Astrocyte (in vitro differentiated cells and primary cell): ENCODE data around the gene CFAP99.

Experiments used
- CTCF ChIP-seq: IDR thresholded peaks from 2 replicates; pipeline ENCODE4 v1.5.1; 2011; ENCODE audit warnings: low read depth, mild to moderate bottlenecking, inconsistent platforms, low read length, moderate library complexity; ENCODE audit not compliant: insufficient read depth
- EZH2 ChIP-seq: IDR thresholded peaks from 2 replicates; pipeline ENCODE4 v1.6.1; 2012; ENCODE audit warnings: mild to moderate bottlenecking, low read length, inconsistent platforms; ENCODE audit not compliant: insufficient read depth

DNA sequence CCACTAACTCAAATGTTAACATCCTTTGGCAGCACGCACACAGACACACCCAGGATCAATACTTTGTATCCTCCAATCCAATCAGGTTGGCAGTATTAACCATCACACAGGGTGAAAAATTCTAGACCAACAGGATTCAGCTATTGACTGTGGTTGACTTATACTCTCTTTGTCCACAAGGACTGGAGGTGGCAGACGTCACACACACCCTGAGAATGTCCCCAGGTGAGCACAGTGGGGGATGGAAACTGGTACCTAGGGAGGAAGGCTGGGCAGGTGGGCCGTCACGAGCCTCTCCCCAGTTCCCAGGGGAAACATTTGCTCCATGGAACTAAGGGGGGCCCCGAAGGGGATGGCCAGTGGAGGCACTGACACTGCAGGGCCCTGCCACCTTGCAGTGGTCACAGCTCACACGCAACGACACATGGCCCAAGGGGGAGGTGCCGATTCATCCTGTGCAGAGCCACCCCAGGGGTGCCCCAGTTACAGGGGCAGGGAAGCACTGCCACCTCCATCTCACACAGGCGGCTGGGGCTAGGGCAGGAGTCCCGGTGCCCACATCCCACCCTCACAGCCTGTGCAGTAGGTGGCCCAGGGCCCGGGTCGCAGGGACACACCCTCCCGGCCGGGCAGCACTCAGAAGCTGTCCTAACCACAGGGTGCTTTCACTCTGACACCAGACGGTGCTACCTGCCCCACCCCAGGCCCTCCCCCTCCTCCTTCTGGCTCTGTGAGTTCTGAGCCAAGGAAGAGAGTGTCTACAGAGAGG, 17.7 kb upstream of the CFAP99 start:
- no peak for TF ChIP-seq CTCF
- no peak for TF ChIP-seq EZH2
